IMR-90 (cell line): ENCODE data around the gene PCDHGA3. TPM values are rescaled to one million over a fixed set of nuclear protein-coding genes. Genes with fewer than 3 reads are reported as not detected.

ENCODE experiments used
- ATAC-seq: fragments of 200-7000 bp; cut with Tn5 transposase; 2 replicates; pipeline ENCODE4 v1.9.1; 2020; ENCODE audit warnings: low read depth, mild to moderate bottlenecking, moderate library complexity
- BruUV-seq: library from RNA; stranded (reverse); fragments of 400-500 nt; replicated peaks from 2 replicates; lab custom pipeline; 2021; lab: Mats Ljungman, UMichigan
- CTCF ChIA-PET: fragments of 300-600 bp; formaldehyde crosslinking; extraction: SDS; loops from one replicate; lab custom pipeline; 2021; ENCODE audit warnings: antibody characterized with exemption; lab: Yijun Ruan, JAX
- POLR2A ChIA-PET: fragments of 300-600 bp; sonication (Branson Sonifier 250); formaldehyde crosslinking; loops from one replicate; lab custom pipeline; 2022; ENCODE audit warnings: antibody characterized with exemption; ENCODE audit not compliant: unreplicated experiment; lab: Charles Lee
- DNase-seq: peaks from one replicate; pipeline ENCODE4 v3.0.0; 2013
- H2AFZ ChIP-seq: replicated peaks from 2 replicates; pipeline ENCODE3; 2013; ENCODE audit warnings: low read length, mild to moderate bottlenecking; ENCODE audit not compliant: poor library complexity
- H2AK5ac ChIP-seq: 2 replicates; pipeline ENCODE4 v1.6.1; 2013; ENCODE audit warnings: low read depth, low read length, inconsistent platforms
- H2AK9ac ChIP-seq: replicated peaks from 2 replicates; pipeline ENCODE3; 2013; ENCODE audit warnings: mild to moderate bottlenecking, low read depth, low read length, moderate library complexity; ENCODE audit not compliant: poor library complexity
- H2BK120ac ChIP-seq: 2 replicates; pipeline ENCODE4 v1.6.1; 2013; ENCODE audit warnings: low read depth, low read length, inconsistent platforms
- H2BK15ac ChIP-seq: 3 replicates; pipeline ENCODE4 v1.6.1; 2013; ENCODE audit warnings: low read depth, low read length, inconsistent platforms
- H2BK20ac ChIP-seq: 2 replicates; pipeline ENCODE4 v1.6.1; 2013; ENCODE audit warnings: low read depth, mild to moderate bottlenecking, inconsistent platforms, low read length, moderate library complexity
- H2BK5ac ChIP-seq: 2 replicates; pipeline ENCODE4 v1.6.1; 2013; ENCODE audit warnings: mild to moderate bottlenecking, low read depth, low read length, inconsistent platforms; ENCODE audit not compliant: poor library complexity, severe bottlenecking
- H3K14ac ChIP-seq: replicated peaks from 2 replicates; pipeline ENCODE4 v1.6.1; 2013; ENCODE audit warnings: low read depth, low read length, inconsistent platforms
- H3K18ac ChIP-seq: 2 replicates; pipeline ENCODE4 v1.6.1; 2013; ENCODE audit warnings: low read depth, low read length, control low read depth
- H3K23ac ChIP-seq: 2 replicates; pipeline ENCODE4 v1.6.1; 2013; ENCODE audit warnings: low read depth, low read length, inconsistent platforms
- H3K27ac ChIP-seq: 2 replicates; pipeline ENCODE4 v1.5.1; 2013; ENCODE audit warnings: mild to moderate bottlenecking, control low read depth, low read length; ENCODE audit not compliant: insufficient read depth
- H3K27me3 ChIP-seq: 2 replicates; pipeline ENCODE4 v1.6.1; 2013; ENCODE audit warnings: low read length; ENCODE audit not compliant: control insufficient read depth, insufficient read depth
- H3K36me3 ChIP-seq: 2 replicates; pipeline ENCODE4 v1.6.1; 2013; ENCODE audit warnings: low read length, mixed read lengths; ENCODE audit not compliant: control insufficient read depth, insufficient read depth
- H3K4ac ChIP-seq: 2 replicates; pipeline ENCODE4 v1.6.1; 2013; ENCODE audit warnings: low read depth, low read length, inconsistent platforms
- H3K4me1 ChIP-seq: 2 replicates; pipeline ENCODE4 v1.6.1; 2013; ENCODE audit warnings: low read length, mixed read lengths; ENCODE audit not compliant: control insufficient read depth, insufficient read depth
- H3K4me2 ChIP-seq: 2 replicates; pipeline ENCODE4 v1.6.1; 2013; ENCODE audit warnings: low read depth, mild to moderate bottlenecking, control low read depth, low read length, moderate library complexity
- H3K4me3 ChIP-seq: 2 replicates; pipeline ENCODE4 v1.5.1; 2013; ENCODE audit warnings: low read depth, mild to moderate bottlenecking, control low read depth, low read length, moderate library complexity; ENCODE audit not compliant: insufficient read depth
- H3K56ac ChIP-seq: 2 replicates; pipeline ENCODE4 v1.6.1; 2013; ENCODE audit warnings: low read length, inconsistent platforms; ENCODE audit not compliant: insufficient read depth; ENCODE audit errors: extremely low read depth
- H3K79me1 ChIP-seq, 2 experiments: 2 replicates each; pipeline ENCODE4 v1.6.1; 2013; ENCODE audit warnings: low read length in 2 of 2, inconsistent platforms in 1 of 2, low read depth in 1 of 2
- H3K9ac ChIP-seq: 2 replicates; pipeline ENCODE4 v1.6.1; 2013; ENCODE audit warnings: low read depth, low read length, control low read depth
- H3K9me1 ChIP-seq: 2 replicates; pipeline ENCODE4 v1.6.1; 2013; ENCODE audit warnings: low read length, inconsistent platforms; ENCODE audit not compliant: insufficient read depth
- H3K9me3 ChIP-seq: 2 replicates; pipeline ENCODE4 v1.6.1; 2013; ENCODE audit warnings: low read length; ENCODE audit not compliant: control insufficient read depth, insufficient read depth
- H4K20me1 ChIP-seq: 2 replicates; pipeline ENCODE4 v1.6.1; 2013; ENCODE audit warnings: low read length, inconsistent platforms; ENCODE audit not compliant: insufficient read depth
- H4K5ac ChIP-seq: 2 replicates; pipeline ENCODE4 v1.6.1; 2013; ENCODE audit warnings: mild to moderate bottlenecking, low read depth, low read length, control low read depth
- H4K8ac ChIP-seq, 2 experiments: 2 replicates each; pipeline ENCODE4 v1.6.1; 2013; ENCODE audit warnings: low read depth in 2 of 2, low read length in 2 of 2, control low read depth in 1 of 2, inconsistent platforms in 1 of 2
- H4K91ac ChIP-seq: 2 replicates; pipeline ENCODE4 v1.6.1; 2013; ENCODE audit warnings: low read depth, low read length, inconsistent platforms; ENCODE audit not compliant: insufficient read depth
- BHLHE40 ChIP-seq: fragments of 150-350 bp; IDR thresholded peaks from 2 replicates; pipeline ENCODE4 v1.6.1; 2016; ENCODE audit warnings: mild to moderate bottlenecking, low read depth, low read length
- CEBPB ChIP-seq: IDR thresholded peaks from 2 replicates; pipeline ENCODE4 v1.6.1; 2012; ENCODE audit warnings: low read depth, low read length, improper control_type of control experiment
- RFX5 ChIP-seq: IDR thresholded peaks from 2 replicates; pipeline ENCODE4 v1.8.0; 2012; ENCODE audit warnings: low read depth, mild to moderate bottlenecking, low read length, moderate library complexity
- WGBS, 2 experiments: methylation state at CpG; one replicate each; pipeline versions ENCODE4 v1.1.5 to v1.1.7; 2013; ENCODE audit warnings: missing lambda C conversion rate in 2 of 2; ENCODE audit not compliant: insufficient read length in 1 of 2; ENCODE audit errors: extremely low coverage in 2 of 2; 5-methylcytosine and 5-hydroxymethylcytosine counted together
- dilution Hi-C: fragments of 300-500 bp; cut with HindIII; formaldehyde crosslinking; loops from one replicate; pipeline ENCODE4 v1.14.3; 2018; ENCODE audit warnings: low sequenced_read_pairs; ENCODE audit not compliant: unreplicated experiment
- in situ Hi-C: fragments of 300-500 bp; cut with MboI; formaldehyde crosslinking; loops from 3 replicates; pipeline ENCODE4 v1.14.3; 2019; ENCODE audit warnings: low sequenced_read_pairs, inconsistent platforms, mixed read lengths
- intact Hi-C: fragments of 100-400 bp; cut with micrococcal nuclease; formaldehyde crosslinking; loops from 2 replicates; pipeline ENCODE4 v1.10.0; 2022
- polyA plus RNA-seq, 3 experiments: library from polyadenylated mRNA; depleted of rRNA; stranded (reverse); fragments of >200 nt; gene quantifications; 2 replicates each; pipeline ENCODE4 v1.2.3, GENCODE V29; 2012; ENCODE audit warnings: low replicate concordance in 1 of 3
- total RNA-seq: library from RNA; depleted of rRNA; stranded (reverse); fragments of >200 nt; gene quantifications from 2 replicates; pipeline ENCODE4 v1.2.3, GENCODE V29; 2012

The PCDHGA3 gene
- total and polyA plus RNA-seq, 2 of the 4 experiments (the other 2 are of a cell fraction) = 1.4 to 1.6 TPM

GRCh38 chr5:141298376-141298775 lies 45.3 kb upstream of the PCDHGA3 start:
- Histone ChIP-seq H3K56ac (no peak overlapping the region), H3K14ac (no peak overlapping the region), H2BK20ac (no peak overlapping the region), H3K4me2 (no peak overlapping the region), H2AK5ac (no peak overlapping the region), H2BK15ac (no peak overlapping the region), H3K4me1 (no peaks in the 10 kb centered on the region), H3K18ac (no peak overlapping the region), H4K91ac (no peak overlapping the region), H4K8ac (no peak overlapping the region), H3K4me3 (no peak overlapping the region), H3K27ac (no peak overlapping the region), H3K9me1 (no peaks in the 10 kb centered on the region), H3K79me1 (no peaks in the 10 kb centered on the region; a peak in 1 of 4 replicates), H3K9me3 (peaks cover 34% of the 10 kb centered on the region), H3K23ac (no peak overlapping the region), H4K20me1 (no peaks in the 10 kb centered on the region), H2BK120ac (no peak overlapping the region), H4K5ac (no peak overlapping the region), H3K4ac (no peak overlapping the region), H2AFZ (no peak overlapping the region), H2AK9ac (no peak overlapping the region), H2BK5ac (no peak overlapping the region), H3K9ac (no peak overlapping the region), H3K27me3 (no peaks in the 10 kb centered on the region), H3K36me3 (no peaks in the 10 kb centered on the region)
- POLR2A ChIA-PET = no interaction called here
- no peak for ATAC-seq
- in situ Hi-C loops (no loop called here), intact Hi-C loops (no loop called here), dilution Hi-C loops (no loop called here)
- 59% methylated on average over 3 of the region's 4 CpGs; no CpG with 5 or more reads in 1 of the 2 experiments for WGBS, 2 experiments
- CTCF ChIA-PET = no interaction called here
- no peak for DNase-seq
- no TSS peak for BruUV-seq
- TF ChIP-seq CEBPB = no peak
- TF ChIP-seq BHLHE40 = no peak
- no peak for TF ChIP-seq RFX5
